Kidney epithelial cell (primary cell): ENCODE measurements around the gene RAC3. TPM values are rescaled to one million over a fixed set of nuclear protein-coding genes. Genes with fewer than 3 reads are reported as not detected.

Experiments used
- DNase-seq: peaks from one replicate; pipeline ENCODE4 v3.0.0-alpha.2; 2010; ENCODE audit warnings: low read depth
- H3K27me3 ChIP-seq: 2 replicates; pipeline ENCODE4 v1.6.0; 2011; ENCODE audit warnings: low read length; ENCODE audit not compliant: control insufficient read depth, insufficient read depth
- H3K36me3 ChIP-seq: 2 replicates; pipeline ENCODE4 v1.5.1; 2011; ENCODE audit warnings: low read length; ENCODE audit not compliant: control insufficient read depth, insufficient read depth
- H3K4me3 ChIP-seq: 2 replicates; pipeline ENCODE4 v1.5.1; 2011; ENCODE audit warnings: low read depth, mild to moderate bottlenecking, control low read depth, low read length
- total RNA-seq: library from RNA; depleted of rRNA; stranded (reverse); fragments of >200 nt; gene quantifications from 2 replicates; pipeline ENCODE4 v1.2.3, GENCODE V29; 2015
- TF ChIP-seq, protein P1 (sequence below): IDR thresholded peaks from 2 replicates; pipeline ENCODE4 v1.5.1; 2011; ENCODE audit warnings: mild to moderate bottlenecking, moderate library complexity, low read length, control low read depth, inconsistent platforms; ENCODE audit not compliant: insufficient read depth, poor library complexity, severe bottlenecking

Gene RAC3
- total RNA-seq, 1 donor from 2014 or later, result 57.4 TPM

DNA sequence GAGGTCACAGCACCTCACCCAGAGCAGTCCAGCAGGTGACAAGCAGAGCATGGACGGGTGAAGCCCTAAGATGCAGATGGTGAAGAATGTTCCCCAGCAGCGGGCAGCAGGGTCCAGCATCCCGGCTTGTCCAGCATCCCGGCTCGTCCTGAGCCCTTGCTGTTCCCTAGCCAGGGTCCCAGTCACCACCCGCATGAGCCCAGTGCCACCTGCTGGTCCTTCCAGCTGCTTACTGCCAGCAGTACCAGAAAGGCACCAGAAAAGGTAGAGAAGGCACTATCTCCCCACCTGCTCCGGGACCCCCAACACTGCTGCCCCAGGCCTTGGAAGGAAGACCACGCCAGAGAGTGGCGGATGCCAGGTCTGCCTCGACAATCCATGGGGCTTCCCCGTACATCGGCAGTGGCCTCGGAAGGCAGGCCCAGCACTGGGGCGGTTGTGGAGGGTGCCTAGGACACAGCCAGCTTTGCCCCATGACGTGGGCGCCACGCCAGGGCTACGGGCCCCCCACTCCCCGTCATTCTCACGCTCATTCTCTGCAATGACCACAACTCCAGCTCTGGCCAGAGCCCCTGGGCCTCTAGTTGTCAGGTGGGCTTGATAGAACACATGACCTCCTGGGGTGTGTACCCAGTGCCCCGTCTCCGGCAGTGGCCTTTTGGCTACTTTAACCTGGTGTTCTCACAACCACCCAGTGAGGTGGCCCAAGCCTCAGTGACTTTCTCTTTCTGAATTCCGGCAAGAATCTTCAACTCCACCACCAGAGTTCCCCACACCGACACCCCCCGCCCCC is 10.2 kb upstream of the RAC3 start:
- no peaks in the 10 kb centered on the region for H3K27me3 ChIP-seq
- TF ChIP-seq, protein P1, sequence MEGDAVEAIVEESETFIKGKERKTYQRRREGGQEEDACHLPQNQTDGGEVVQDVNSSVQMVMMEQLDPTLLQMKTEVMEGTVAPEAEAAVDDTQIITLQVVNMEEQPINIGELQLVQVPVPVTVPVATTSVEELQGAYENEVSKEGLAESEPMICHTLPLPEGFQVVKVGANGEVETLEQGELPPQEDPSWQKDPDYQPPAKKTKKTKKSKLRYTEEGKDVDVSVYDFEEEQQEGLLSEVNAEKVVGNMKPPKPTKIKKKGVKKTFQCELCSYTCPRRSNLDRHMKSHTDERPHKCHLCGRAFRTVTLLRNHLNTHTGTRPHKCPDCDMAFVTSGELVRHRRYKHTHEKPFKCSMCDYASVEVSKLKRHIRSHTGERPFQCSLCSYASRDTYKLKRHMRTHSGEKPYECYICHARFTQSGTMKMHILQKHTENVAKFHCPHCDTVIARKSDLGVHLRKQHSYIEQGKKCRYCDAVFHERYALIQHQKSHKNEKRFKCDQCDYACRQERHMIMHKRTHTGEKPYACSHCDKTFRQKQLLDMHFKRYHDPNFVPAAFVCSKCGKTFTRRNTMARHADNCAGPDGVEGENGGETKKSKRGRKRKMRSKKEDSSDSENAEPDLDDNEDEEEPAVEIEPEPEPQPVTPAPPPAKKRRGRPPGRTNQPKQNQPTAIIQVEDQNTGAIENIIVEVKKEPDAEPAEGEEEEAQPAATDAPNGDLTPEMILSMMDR, result peak; percentile 92
- no peak overlapping the region for H3K4me3 ChIP-seq
- DNase-seq, result peak; percentile 34
- peaks cover 4% of the 10 kb centered on the region for H3K36me3 ChIP-seq

DNA sequence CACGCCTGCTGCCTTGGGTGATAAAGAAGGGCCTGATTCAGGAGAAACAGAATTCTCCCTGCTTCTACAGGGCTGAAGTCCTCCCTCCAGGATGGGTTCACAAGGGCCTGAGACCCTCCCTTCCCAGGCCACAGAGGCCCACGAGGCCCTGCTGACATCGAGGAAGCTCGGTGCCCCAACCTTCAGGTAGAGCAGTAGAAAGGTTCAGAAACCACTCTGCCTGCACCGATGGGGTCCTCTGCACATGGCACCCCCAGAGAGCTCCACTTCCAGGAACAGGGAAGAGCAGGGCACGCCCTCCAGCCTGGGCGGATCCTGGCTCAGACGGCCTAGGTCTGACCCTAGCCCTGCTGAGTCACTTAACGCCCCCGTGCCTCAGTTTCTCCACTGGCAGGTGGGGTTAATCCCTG is 9.6 kb upstream of the RAC3 start:
- DNase-seq, result no peak
- peak overlapping the region; percentile 73 for H3K4me3 ChIP-seq
- H3K36me3 ChIP-seq, result peaks cover 4% of the 10 kb centered on the region
- no peaks in the 10 kb centered on the region for H3K27me3 ChIP-seq
- TF ChIP-seq, protein P1, result no peak

DNA sequence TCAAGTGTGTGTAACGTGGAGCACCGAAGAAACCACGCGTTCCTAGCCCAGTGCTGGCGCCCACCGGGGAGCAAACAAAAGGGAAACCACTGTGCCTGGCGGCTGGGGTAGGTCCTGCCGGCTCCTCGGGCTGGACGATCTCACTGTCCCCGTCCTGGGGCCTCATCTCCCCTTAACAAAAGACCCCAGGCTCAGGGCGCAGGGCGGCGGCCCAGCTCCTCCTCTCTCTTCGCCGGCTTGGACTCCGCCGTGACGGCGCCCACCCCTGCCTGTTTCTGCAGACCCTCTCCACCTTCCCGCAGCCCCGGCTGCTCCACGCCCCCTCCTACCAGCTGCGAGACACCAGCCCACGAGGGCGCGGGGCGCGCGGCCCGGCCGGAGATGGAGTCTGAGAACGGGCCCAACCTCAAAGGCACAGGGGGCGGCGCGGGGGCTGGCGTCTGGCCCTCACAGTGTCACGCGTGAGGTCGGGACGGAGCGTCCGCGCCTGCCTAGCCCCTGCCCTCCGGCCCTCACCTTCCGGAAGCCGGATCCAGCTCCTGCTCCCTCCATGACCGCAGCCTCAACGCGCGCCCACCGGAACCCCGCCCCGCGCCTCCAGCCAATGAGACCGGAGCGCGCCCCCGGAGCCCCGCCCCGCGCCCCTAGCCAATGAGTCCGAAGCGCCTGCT is 9.0 kb upstream of the RAC3 start, which contains the start of gene CENPX:
TSS of gene CENPX (minus strand) at position 569 of the 671 bp plus-strand sequence. CDS start at position 552, 17 bp downstream.
- peaks cover 4% of the 10 kb centered on the region for H3K36me3 ChIP-seq

DNA sequence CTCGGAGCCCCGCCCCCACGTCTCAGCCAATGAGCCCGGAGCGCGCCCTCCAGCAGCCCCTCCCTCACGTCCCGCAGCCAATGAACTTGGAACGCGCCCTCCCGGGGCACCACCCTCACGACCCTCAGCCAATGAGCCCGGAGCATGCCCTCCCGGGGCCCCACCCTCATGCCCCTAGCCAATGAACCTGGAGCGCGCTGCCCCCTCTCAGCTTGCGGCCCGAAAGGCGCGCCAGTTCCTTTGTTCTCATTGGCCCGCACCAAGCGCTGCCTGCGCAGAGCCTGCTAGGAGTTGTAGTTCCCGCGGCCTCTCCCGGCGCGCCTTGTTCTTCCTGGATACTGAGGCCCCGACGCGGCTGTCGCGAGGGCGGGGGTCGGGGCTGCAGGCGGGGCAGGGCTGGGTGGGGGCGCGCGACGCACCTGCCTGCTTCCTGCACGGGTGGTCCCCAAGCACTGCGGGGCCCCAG is 8.5 kb upstream of the RAC3 start, which contains the start of gene LRRC45:
TSS of gene LRRC45 (plus strand) at position 325 of the 466 bp plus-strand sequence. CDS start 339 bp downstream, outside the sequence.
- Histone ChIP-seq H3K27me3 (no peaks in the 10 kb centered on the region), H3K36me3 (peaks cover 4% of the 10 kb centered on the region), H3K4me3 (peak within 1 kb of the TSS; percentile 73)
- peak; percentile 95 for DNase-seq
- TF ChIP-seq, protein P1, result no peak

More for the DNA sequence above, 9.0 kb upstream of the RAC3 start, which contains the start of gene CENPX:
- no peaks in the 10 kb centered on the region for H3K27me3 ChIP-seq
- H3K4me3 ChIP-seq, result peak within 1 kb of the TSS; percentile 73
- TF ChIP-seq, protein P1, result no peak
- no peak for DNase-seq

DNA sequence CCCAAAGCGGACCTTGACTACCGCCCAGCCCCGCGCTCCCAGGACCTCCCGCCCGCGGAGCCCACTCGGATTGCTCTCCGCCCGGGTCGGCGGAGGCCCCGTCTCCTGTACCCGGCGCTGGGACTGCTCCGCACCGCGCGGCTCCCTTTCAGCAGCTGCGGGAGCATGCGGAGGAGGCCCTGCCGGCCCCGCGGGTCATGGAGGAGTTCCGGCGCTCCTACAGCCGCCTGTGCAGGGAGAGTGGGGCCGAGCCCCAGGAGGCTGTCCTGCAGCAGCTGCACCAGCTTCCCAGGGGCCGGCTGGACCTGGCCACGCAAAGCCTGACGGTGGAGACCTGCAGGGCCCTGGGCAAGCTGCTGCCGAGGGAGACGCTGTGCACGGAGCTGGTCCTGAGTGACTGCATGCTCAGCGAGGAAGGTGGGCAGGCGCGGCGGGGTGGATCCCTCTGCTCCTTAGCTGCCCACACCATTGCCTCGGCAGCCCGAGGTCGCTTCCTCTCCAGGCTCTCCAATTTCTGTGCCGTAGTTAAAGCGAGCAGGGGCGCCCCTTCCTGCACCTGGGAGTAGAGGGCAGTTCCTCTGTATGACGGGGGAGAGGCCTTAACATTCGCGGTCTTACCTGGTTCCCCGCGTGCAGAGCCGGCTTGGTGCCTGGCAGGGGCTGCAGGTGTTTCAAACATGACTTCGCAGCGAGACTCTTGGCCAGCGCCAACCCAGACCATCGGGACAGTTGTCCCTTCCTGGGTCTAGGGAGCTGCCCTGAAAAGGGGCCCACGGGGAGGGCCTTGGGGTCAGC is 7.8 kb upstream of the RAC3 start:
- Histone ChIP-seq H3K4me3 (peak overlapping the region; percentile 60), H3K27me3 (no peaks in the 10 kb centered on the region), H3K36me3 (peaks cover under 1% of the 10 kb centered on the region)
- DNase-seq, result no peak
- TF ChIP-seq, protein P1, result no peak
